Thyroid gland (tissue), 4 donors: Measurements from ENCODE around the gene GPR156. TPM values are rescaled to one million over a fixed set of nuclear protein-coding genes. Genes with fewer than 3 reads are reported as not detected.

Experiments
- DNase-seq, 2 donors: peaks; one replicate each; pipeline ENCODE4 v3.0.0-alpha.2; 2019
- H3K27ac ChIP-seq, 3 donors: fragments of 200-600 bp; sonication (generic); 1 replicate in 2 of 3; 2 replicates in 1 of 3; pipeline ENCODE4 v1.5.1; 2016 to 2019; ENCODE audit warnings: mild to moderate bottlenecking in 1 of 3, moderate library complexity in 1 of 3
- H3K27me3 ChIP-seq: fragments of 200-600 bp; sonication (generic); one replicate; pipeline ENCODE4 v1.5.1; 2019
- H3K36me3 ChIP-seq, 2 donors: fragments of 200-600 bp; sonication (generic); one replicate each; pipeline ENCODE4 v1.5.1; 2016 to 2019
- H3K4me1 ChIP-seq, 2 donors: fragments of 200-600 bp; sonication (generic); one replicate each; pipeline ENCODE4 v1.5.1; 2017 to 2019
- H3K4me3 ChIP-seq, 3 donors: fragments of 200-600 bp; sonication (generic); replicated peaks in 1 of 3; 1 replicate in 2 of 3; 2 replicates in 1 of 3; pipeline ENCODE4 v1.5.1; 2016; ENCODE audit warnings: mild to moderate bottlenecking in 1 of 3
- H3K9me3 ChIP-seq: fragments of 200-600 bp; sonication (generic); one replicate; pipeline ENCODE4 v1.5.1; 2017
- CTCF ChIP-seq, 6 experiments: fragments of 200-600 bp in 3 of 6; fragments of 450-650 bp in 3 of 6; sonication (generic) in 3 of 6; IDR thresholded peaks; one replicate each; pipeline ENCODE4 v1.5.1; 2016 to 2019; ENCODE audit warnings: antibody characterized with exemption in 6 of 6, mild to moderate bottlenecking in 2 of 6, inconsistent platforms in 1 of 6, moderate library complexity in 1 of 6
- POLR2A ChIP-seq, 2 donors: fragments of 450-650 bp; IDR thresholded peaks; one replicate each; pipeline ENCODE4 v1.6.1; 2017; ENCODE audit warnings: antibody characterized with exemption in 2 of 2, mild to moderate bottlenecking in 2 of 2, moderate library complexity in 1 of 2
- WGBS, 2 donors: methylation state at CpG; one replicate each; pipeline ENCODE4 v1.1.5; 2017; 5-methylcytosine and 5-hydroxymethylcytosine counted together
- intact Hi-C: fragments of 100-400 bp; cut with DNase I; formaldehyde crosslinking; loops from one replicate; pipeline ENCODE4 v1.15.1; 2023
- total RNA-seq, 4 donors: library from RNA; depleted of rRNA; stranded (reverse); fragments of >200 nt; gene quantifications; one replicate each; pipeline ENCODE4 v1.2.3, GENCODE V29; 2016

The GPR156 gene
- total RNA-seq, 4 donors from 2014 or later: not detected

GRCh38 chr3:120209425-120209824, 75.6 kb downstream of the GPR156 start:
- Histone ChIP-seq H3K27me3 (no peaks in the 10 kb centered on the region), H3K4me1 (no peaks in the 10 kb centered on the region), H3K9me3 (no peaks in the 10 kb centered on the region), H3K36me3 (no peaks in the 10 kb centered on the region), H3K4me3 (no peak overlapping the region), H3K27ac (no peak overlapping the region)
- WGBS, 2 donors: 87 to 98% methylated on average over 1 of the region's 1 CpG
- intact Hi-C loops: no loop called here
- no peak for DNase-seq
- TF ChIP-seq CTCF (IDR thresholded peaks at IDR 0.05) (no peak), POLR2A (IDR thresholded peaks at IDR 0.05) (no peak)

GRCh38 chr3:120204338-120204737, 80.7 kb downstream of the GPR156 start:
- Histone ChIP-seq H3K4me1 (no peaks in the 10 kb centered on the region), H3K9me3 (no peaks in the 10 kb centered on the region), H3K4me3 (no peak overlapping the region), H3K27me3 (no peaks in the 10 kb centered on the region), H3K27ac (no peak overlapping the region), H3K36me3 (no peaks in the 10 kb centered on the region)
- 92 to 94% methylated on average over 5 of the region's 5 CpGs for WGBS, 2 donors
- no peak for DNase-seq
- intact Hi-C loops: no loop called here
- no peak for TF ChIP-seq POLR2A (IDR thresholded peaks at IDR 0.05)
- TF ChIP-seq CTCF (IDR thresholded peaks at IDR 0.05): no peak

GRCh38 chr3:120203621-120204020, 81.4 kb downstream of the GPR156 start:
- no peak for DNase-seq
- 91 to 95% methylated on average over 7 of the region's 7 CpGs for WGBS, 2 donors
- H3K27ac ChIP-seq: no peak overlapping the region
- H3K4me1 ChIP-seq: no peaks in the 10 kb centered on the region
- intact Hi-C loops: no loop called here
- H3K27me3 ChIP-seq: no peaks in the 10 kb centered on the region
- no peak overlapping the region for H3K4me3 ChIP-seq
- H3K9me3 ChIP-seq: no peaks in the 10 kb centered on the region
- no peaks in the 10 kb centered on the region for H3K36me3 ChIP-seq
- TF ChIP-seq CTCF (IDR thresholded peaks at IDR 0.05) (no peak), POLR2A (IDR thresholded peaks at IDR 0.05) (no peak)

- H3K27ac ChIP-seq: no peak overlapping the region
- intact Hi-C loops: no loop called here
- H3K9me3 ChIP-seq: no peaks in the 10 kb centered on the region
- no peaks in the 10 kb centered on the region for H3K27me3 ChIP-seq
- no peaks in the 10 kb centered on the region for H3K4me1 ChIP-seq
- DNase-seq: peak in 1 of 2 donors; percentile 3
- TF ChIP-seq POLR2A (IDR thresholded peaks at IDR 0.05): no peak
- TF ChIP-seq CTCF (IDR thresholded peaks at IDR 0.05): no peak
- no peak overlapping the region for H3K4me3 ChIP-seq
- no peaks in the 10 kb centered on the region for H3K36me3 ChIP-seq
- WGBS, 2 donors: 42 to 65% methylated on average over 2 of the region's 2 CpGs
Observed at GRCh38 chr3:120203016-120203415, 82.0 kb downstream of the GPR156 start.

- no peaks in the 10 kb centered on the region for H3K4me1 ChIP-seq
- H3K9me3 ChIP-seq: no peaks in the 10 kb centered on the region
- no peak overlapping the region for H3K4me3 ChIP-seq
- no peak for TF ChIP-seq CTCF (IDR thresholded peaks at IDR 0.05)
- TF ChIP-seq POLR2A (IDR thresholded peaks at IDR 0.05): no peak
- no peak overlapping the region for H3K27ac ChIP-seq
- H3K36me3 ChIP-seq: no peaks in the 10 kb centered on the region
- DNase-seq: no peak
- H3K27me3 ChIP-seq: no peaks in the 10 kb centered on the region
- 95 to 100% methylated on average over 2 of the region's 2 CpGs for WGBS, 2 donors
- intact Hi-C loops: no loop called here
Observed at GRCh38 chr3:120202363-120202762, 82.7 kb downstream of the GPR156 start.
